Stimulated activated CD4-positive, alpha-beta T cell treated with anti-CD3 and anti-CD28 coated beads, Interleukin-15, amount 100 ng/mL, for 24 hours (primary cell): ENCODE data around the gene ORM1.
"Not testable (repeated sequence)": the region's sequence is repeated elsewhere in the genome, so short reads cannot be mapped to it uniquely, and the experiment has no call there.

ENCODE experiments used
- DNase-seq: peaks from one replicate; pipeline ENCODE4 v3.0.0-alpha.2; 2020

The ORM1 gene

DNA sequence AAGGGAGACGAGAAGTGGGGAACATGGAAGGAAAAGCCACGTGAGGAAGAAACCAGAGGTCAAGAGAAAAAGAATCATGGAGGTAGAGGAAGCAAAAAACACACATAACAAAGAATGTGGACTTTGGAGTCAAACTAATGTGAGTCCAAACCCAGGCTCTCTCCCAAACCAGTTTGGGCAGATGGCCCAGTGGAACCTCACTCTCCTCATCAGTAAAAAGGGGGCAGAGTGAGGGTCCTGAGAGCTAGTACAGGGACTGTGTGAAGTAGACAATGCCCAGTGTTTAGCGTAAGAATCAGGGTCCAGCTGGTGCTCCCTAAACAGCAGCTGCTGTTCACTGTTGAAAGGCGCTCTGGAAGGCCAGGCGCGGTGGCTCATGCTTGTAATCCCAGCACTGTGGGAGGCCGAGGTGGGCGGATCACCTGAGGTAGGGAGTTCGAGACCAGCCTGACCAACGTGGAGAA, 5.5 kb downstream of the ORM1 start:
- DNase-seq: not testable (repeated sequence)

DNA sequence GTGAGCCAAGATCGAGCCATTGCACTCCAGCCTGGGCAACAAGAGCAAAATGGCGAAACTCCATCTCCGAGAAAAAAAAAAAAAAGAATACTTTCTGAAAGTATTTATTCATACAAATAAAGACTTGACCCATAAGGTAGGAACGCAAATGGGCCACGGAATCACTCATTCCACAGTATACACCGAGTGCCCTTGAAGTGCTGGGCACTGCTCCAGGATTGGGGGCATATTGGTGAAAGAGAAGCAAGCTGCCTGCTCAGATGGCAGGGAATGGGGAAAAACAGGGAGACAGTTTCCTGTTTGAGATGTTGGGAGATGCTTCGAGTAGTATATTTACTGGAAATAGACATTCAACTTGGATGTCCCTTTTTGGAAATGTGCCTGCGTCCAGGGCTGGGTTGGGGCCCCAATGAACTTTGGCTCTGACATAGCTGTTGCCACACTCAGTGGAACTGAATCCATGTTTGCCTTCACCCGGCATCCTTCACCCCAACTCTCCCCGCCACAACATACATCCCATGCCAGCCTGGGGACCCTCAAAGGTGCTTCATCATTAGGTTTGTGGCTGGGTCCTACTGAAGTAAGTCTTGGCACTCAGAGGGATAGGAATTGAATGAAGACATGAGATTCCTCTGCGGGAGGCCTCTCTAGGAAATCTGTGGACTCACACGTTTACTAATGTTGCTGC, 6.2 kb downstream of the ORM1 start:
- DNase-seq: not testable (repeated sequence)

DNA sequence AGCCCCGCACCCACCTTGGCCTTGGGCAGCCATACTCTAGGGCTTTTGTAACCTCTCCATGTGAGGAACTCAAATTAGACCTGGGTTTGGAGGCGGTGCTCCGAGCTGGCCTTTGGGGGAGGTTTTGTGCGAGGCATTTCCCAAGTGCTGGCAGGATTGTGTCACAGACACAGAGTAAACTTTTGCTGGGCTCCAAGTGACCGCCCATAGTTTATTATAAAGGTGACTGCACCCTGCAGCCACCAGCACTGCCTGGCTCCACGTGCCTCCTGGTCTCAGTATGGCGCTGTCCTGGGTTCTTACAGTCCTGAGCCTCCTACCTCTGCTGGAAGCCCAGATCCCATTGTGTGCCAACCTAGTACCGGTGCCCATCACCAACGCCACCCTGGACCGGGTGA, 6.7 kb downstream of the ORM1 start, which contains the start of gene ORM2:
Gene ORM2, plus strand, starts transcription at position 245 of the 398 bp plus-strand sequence. Its CDS starts 36 bp downstream, at position 281.
- not testable (repeated sequence) for DNase-seq

DNA sequence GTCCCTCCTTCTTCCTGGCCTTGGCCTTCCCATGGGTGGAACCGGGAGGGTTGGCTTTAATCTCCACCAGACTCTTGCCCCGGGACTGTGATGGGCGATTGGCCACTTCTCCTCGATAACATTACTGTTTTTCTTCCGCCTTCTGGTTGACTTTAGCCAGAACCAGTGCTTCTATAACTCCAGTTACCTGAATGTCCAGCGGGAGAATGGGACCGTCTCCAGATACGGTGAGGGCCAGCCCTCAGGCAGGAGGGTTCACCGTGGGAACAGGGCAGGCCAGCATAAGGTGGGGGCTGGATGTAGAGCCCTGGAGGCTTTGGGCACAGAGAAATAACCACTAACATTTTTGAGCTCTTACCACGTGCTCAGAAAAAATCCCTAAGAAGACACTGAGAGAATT, 7.7 kb downstream of the ORM1 start:
- DNase-seq: no peak

- DNase-seq: not testable (repeated sequence)
These were observed 8.6 kb downstream of the ORM1 start for GRCh38 chr9:114331229-114332195.

DNA sequence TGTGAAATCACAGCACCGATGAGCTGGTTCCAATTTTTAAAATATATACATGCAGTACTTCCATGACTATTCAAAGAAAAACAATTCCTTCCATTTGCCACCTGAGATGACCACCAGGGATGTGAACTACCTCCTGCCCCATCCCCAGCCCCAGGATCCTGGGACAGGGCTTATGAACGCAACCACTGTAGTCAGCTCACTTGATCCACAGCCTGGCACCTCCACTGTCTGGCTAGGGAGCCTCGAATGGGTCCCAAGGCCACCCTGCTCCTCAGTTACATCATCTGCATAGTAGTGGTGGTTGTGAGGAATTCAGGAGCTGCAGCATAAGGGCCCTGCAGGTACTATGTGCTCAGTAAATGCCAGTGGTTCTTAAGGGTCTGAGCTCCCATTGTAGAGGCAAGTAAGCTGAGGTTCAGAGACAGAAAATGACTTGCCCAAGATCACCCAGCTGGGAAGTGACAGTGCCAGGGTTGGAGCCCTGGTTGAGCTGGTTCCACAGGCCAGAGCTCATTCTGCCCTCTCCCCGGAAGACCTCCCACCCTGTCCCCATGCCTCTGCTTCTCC, 9.7 kb downstream of the ORM1 start:
- DNase-seq: not testable (repeated sequence)

DNA sequence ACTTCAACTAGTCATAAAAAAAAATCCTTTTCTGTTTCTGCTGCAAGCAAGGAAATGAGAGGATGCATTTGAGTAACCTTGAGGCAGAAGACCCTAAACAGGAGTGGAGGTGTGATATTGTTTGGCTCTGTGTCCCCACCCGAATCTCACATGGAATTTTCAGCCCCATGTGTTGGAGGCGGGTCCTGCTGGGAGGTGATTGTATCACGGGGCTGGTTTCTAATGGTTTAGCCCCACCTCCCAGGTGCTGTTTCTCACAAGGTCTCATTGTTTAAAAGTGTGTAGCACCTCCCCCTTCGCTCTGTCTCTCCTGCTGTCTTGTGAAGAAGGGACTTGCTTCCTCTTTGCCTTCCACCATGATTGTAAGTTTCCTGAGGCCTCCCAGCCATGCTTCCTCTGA, 10.8 kb downstream of the ORM1 start:
- DNase-seq: not testable (repeated sequence)

GRCh38 chr9:114334490-114334889, 11.6 kb downstream of the ORM1 start:
- no peak for DNase-seq

GRCh38 chr9:114335745-114336144, 12.8 kb downstream of the ORM1 start:
- no peak for DNase-seq

GRCh38 chr9:114336157-114336556, 13.3 kb downstream of the ORM1 start:
- no peak for DNase-seq

GRCh38 chr9:114336699-114337395, 13.9 kb downstream of the ORM1 start:
- no peak for DNase-seq

GRCh38 chr9:114338187-114338586, 15.3 kb downstream of the ORM1 start:
- no peak for DNase-seq

DNA sequence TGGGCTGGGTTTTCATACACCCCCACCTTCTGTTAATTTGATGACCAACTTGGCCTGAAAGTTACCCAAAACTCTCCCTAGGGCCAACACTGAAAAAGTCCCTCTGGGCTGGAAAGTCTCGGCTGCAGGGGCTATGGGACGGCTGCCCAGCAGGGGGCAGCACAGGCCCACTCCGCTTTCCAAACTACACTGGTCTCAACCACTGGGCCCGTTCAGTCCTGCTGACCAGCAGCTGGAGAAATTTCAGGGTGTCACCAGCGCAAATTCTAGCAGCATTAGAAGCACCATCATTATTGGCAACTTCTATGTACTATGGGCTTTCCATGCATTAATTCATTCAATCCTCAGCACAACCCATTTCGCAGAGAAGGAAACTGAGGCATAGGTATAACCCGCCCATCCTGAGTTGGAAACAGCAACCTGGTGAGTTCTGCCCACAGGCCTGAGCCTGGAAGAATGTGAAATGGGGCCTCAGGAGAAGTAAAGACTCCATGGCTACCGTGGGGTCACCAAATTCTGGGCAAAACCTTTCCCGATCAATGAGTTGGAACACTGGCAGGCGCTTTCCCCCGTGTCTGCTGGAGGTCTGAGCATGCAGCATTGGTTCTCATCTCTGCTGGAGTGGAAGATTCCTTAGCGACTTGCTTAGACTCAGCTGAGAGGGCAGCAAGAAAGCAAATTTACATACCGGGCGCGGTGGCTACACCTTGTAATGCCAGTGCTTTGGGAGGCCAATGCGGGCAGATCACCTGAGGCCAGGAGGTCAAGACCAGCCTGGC, 16.4 kb downstream of the ORM1 start:
- peak; percentile 66 for DNase-seq

GRCh38 chr9:114341152-114341830, 18.4 kb downstream of the ORM1 start:
- no peak for DNase-seq

GRCh38 chr9:114341991-114342390, 19.1 kb downstream of the ORM1 start:
- no peak for DNase-seq

GRCh38 chr9:114342755-114343440, 20.0 kb downstream of the ORM1 start:
- no peak for DNase-seq

DNA sequence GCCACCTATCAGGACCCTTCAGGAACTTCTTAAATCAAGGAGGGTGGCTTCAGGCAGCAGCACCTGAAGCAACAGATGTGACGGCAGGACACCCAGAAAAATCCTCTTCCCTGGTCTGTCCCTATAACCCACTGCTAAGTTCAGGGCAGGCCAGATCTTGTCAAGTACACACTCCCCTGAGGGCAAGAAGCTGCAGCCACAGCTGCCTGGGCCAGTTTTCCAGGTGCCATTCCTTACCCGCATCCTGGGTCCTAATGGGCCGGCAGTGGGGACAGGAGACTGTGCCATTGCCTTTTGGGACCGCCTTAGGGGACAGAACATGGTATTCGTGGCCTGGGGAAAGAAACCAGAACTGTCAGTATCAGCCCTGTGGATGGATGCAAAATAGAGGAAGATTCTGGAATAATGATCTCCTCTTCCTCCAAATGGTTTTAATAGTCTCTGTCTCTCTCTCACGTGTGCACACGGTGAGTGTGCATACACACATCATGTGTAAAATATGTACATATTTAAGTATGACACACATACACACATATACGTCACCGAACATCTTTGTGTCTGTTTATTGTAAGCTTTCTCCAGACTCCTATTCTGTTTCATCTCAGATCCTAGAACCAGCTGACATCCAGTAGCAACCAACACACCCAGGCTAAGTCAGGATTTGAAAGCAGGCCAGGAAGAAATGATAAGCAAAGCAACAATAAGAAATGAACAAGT, 20.7 kb downstream of the ORM1 start:
- DNase-seq: no peak

DNA sequence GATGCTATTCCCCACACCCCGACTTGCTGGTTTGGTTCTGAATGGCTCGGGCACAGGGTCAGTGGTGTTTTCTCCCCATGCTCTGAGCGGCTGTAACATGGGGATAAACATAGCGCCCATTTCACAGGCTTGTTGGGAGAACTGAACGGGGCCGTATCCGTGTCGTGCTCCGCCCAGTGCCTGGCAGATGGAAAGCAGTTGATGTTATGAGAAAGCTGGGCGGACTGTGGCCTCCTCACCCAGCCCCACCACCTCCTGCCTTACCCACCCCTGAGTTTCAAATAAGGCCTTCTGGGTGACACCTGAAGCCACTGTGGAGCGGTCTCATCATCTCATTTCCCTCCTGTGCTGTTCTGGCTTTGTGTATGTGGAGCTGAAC, 21.3 kb downstream of the ORM1 start:
- no peak for DNase-seq

- DNase-seq: no peak
These were observed 21.8 kb downstream of the ORM1 start for GRCh38 chr9:114344692-114345091.

DNA sequence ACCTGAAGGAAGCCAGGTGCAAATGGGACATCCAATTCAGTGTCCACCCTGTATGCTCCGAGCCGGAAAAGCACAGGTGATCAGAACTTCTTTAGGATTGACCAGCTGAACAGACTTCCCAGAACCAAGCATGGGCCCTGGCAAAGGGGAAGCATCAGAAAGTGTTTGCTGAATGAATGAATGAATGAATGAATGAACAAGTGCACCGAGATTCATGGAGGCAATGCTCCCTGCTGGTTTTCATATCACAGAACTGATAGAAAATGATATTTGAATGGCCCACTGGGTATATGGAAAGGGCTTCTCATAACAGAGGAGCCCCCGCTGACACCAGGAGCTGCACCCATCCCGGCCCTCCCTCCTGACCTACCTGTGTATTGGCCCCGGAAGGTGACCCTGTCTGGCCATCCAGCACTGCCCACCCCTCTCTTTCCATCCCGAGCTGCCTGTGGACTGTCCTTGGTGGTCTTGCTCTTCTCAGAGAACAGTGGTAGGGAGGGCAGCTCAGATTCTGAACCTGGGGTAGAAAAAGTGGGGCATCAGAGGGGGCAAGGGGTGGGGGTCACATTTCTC, 22.7 kb downstream of the ORM1 start:
- no peak for DNase-seq
